AML-193 (cell line): Measurements from ENCODE around the gene TUBB4A.

ENCODE experiments used
- DNase-seq, 2 experiments: peaks; one replicate each; lab custom pipeline; 2025; lab: John Stamatoyannopoulos, UW

TUBB4A gene

DNA sequence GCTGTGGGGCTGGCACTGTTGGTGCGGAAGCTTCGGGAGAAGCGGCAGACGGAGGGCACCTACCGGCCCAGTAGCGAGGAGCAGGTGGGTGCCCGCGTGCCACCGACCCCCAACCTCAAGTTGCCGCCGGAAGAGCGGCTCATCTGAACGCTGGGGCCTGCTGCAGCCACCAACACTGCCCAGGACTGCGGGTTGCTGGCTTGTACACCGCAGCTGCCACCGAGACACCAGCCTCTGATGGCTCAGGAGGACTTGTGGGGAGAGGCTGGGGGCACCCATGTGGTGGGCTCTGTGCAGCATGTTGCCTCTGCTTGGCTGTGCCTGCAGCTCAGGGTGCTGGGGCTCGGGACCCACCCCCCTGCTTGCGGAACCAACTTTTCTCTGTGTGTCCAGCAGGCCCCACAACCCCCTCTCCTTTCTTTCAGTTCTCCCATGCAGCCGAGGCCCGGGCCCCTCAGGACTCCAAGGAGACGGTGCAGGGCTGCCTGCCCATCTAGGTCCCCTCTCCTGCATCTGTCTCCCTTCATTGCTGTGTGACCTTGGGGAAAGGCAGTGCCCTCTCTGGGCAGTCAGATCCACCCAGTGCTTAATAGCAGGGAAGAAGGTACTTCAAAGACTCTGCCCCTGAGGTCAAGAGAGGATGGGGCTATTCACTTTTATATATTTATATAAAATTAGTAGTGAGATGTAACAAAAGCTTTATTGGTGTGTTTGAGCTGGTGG lies 35.4 kb downstream of the TUBB4A start:
- no peak for DNase-seq

DNA sequence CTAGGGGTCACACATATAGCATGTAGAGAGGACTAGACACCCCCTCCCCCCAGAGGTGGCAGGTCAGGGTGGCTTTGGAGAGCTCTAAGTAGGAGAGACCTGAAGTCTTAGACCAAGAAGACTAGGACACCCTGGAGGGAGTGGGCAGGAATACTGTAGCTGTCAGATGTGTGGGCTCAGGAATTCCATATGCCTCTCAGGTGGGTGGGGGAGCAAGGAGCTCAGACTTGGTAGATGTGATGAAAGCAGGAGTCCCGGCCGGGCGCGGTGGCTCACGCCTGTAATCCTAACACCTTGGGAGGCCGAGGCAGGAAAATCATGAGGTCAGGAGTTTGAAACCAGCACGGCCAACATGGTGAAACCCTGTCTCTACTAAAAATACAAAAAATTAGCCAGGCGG lies 36.4 kb downstream of the TUBB4A start:
- DNase-seq = no peak

DNA sequence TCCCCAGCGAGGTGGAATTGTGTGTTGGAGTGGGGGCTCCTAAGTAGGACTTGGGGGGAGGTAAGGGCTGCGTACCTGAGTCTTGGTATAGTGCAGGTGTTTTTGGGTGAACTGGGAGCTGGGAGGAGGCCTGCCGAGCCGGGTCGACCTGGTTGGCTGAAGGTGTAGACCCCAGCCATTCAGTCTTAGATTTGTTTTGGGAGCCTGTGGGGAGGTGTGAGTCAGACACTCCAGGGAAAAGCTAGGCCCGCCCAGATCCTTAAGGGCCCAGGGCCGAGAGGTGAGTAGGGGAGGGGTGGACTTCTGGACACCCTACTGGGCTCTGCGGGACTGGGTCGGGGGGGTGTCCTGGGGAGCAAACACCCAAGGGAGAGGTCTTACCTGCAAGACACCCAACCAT lies 37.1 kb downstream of the TUBB4A start:
- DNase-seq = no peak

DNA sequence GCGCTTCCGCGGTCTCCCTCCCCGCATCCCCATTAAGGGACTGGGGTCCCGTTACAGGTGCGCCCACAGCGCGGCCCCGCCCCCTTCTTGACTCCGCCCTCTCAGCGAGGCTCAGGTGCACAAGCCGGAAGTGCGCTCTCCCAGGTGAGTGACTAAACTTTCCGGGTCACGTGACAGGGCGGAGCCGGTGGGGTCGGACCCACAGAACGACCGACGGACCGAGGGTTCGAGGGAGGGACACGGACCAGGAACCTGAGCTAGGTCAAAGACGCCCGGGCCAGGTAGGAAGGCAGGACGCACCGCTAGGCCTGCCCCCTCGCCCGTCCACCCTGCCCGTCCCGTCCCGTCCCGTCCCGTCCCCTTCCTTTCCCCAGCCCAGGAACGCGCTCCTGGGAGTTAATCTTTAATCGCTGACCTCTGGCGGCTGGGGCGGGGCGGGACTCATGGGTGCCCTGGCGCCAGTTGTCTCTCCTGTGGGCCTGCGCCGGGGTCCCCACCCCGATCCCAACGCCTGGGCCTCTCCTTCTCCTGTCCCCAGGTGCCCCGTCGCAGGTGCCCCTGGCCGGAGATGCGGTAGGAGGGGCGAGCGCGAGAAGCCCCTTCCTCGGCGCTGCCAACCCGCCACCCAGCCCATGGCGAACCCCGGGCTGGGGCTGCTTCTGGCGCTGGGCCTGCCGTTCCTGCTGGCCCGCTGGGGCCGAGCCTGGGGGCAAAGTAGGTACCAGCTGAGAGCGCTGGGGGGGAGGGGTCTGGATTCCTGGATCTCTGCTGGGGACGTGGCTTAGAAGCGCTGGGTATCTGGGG lies 37.8 kb downstream of the TUBB4A start, which contains the start of gene CRB3:
Gene CRB3, plus strand, starts transcription at position 202 of the 804 bp plus-strand sequence. Its CDS starts 431 bp downstream, at position 633.
- DNase-seq = no peak

DNA sequence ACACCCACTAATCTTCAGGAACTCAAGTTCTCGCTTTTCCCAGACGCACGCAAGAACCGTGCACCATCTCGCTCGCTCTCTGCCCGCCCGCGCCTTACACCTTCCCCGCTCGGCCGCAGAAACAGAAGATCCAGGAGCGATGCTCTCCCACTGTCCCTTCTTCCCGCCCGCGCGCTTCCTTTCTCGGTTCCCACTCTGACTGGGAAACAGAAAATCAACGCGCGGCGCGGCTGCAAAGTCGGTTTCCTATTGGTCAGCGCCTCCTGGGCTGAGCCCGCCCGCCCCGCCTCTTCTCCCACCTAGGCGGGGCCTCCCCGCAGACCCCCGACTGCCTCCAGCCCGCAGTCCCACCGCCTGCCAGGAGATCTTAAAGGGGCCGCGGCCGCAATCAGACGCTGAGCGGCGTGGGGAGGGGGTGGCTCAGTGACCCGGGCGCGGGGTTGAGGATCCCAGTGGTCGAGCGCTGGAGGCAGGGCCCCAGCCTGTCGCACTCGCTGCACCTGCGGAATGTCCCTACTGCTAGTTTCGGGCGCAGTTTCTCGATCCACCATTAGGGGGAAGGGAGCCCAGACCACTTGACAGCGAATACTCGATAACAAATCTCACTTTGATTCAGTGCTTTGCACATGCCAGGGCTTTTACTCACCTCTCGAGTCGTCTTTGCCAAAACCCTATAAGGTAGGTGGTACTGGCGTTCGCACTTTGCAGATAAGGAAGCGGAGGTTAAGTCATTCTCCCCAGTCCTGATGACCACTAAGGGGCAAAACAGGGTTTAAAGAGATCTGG lies 41.8 kb downstream of the TUBB4A start:
- peak; percentile 95 to 97 for DNase-seq

DNA sequence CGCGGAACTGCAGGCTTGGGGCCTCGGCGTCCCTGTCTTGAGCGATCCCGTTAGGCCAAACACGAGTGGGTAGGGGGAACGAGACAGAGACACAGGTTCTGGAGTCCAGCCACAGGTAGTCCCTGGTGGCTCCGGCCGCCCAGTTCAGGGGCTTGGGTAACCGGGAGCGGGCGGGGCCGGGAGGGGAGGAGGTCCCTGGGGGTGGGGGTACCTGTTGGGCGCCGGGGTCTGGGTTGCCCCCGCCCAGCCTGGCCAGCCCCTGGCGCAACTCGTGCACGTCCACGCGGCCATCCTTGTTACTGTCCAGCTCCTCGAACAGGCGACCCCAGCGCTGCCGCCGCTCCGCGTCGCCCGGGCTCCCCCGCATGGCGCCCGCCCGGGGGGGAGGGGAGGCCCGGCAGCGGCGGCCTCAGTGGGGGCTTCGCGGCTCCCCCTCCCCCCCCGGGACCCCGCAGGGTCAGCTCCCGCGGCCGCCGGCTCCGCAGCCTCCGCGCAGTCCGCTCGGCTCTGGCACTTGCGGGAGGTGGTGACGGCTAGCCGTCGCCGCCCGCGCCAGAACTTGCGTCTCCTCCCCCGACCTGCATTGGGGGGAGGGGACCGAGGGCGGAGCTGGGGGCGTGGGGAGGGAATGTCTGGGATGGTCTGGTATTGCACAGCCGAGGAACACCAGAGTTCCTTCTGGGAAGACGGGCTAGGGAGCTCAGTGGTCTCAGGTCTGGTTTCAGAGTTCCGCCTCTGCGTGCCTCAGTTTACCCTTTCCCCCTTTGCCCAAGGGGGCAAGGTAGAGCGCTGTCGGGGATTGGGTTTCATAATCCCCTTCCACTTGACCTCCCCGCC lies 42.6 kb downstream of the TUBB4A start, which contains the start of gene SLC25A23:
Gene SLC25A23, minus strand, starts transcription at position 531 of the 837 bp plus-strand sequence. Its CDS starts 164 bp downstream, at position 367.
- peak; percentile 27 to 31 for DNase-seq

DNA sequence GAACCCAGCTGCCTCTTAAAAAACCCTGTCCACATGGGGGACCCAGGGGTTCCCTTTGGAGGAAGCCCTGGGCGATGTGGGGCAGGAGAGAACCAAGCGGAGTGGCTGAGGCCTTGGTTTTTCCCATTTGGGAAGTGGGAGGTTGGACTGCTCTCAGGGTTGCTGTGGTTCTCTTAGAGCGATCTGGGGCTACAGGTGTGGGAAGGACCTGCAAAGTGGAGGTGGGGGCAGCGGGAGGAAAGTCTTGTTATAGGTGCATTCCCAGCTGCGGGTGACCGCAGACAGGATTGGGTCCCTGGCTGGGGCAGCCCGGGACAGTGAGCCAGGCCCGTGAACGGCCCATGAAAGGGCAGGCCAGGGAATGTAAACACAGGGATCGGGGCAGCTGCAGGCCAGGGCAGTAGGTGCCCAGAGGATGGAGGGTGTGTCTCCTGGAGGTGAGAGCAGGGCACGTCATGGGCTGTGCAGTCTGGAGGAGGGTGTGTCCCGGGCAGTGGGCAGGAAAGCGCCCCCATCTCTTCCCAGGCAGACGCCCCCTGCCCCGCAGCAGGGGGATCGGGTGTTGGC lies 43.3 kb downstream of the TUBB4A start:
- no peak for DNase-seq

DNA sequence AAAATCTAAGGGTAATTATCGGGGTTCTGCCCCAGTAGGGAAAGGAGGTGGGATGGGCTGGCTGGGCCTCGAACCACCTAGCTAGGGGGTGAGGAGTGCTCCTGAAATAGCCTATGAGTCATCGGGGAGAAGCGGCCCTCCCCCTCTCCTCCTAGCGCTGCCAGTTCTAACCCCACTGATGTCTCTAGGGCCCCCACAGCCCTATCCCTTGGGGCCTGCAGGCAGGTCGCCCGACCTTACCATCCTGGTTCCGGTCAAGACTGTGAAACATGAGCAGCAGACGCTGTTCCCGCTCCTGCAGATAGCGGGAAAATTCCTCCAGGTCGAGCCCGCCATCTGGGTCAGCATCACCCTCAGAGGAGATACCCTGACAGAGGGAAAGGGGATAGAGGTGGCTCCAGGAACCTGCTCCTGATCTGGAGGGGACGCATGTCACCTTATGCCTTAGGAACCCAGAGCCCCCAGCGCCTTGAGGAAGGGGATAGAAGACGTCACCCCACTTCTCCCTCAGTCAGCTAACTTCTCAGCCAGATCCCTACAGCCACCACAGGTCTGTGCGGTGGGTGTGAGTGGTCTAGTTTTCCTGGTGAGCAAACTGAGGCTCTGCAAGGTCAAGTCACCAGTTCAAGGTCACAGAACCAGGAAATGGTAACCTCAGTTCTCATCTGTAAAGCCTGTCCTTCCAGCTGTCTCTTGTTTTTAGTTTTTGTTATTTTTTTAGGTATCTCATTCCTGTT lies 44.0 kb downstream of the TUBB4A start:
- DNase-seq = no peak

DNA sequence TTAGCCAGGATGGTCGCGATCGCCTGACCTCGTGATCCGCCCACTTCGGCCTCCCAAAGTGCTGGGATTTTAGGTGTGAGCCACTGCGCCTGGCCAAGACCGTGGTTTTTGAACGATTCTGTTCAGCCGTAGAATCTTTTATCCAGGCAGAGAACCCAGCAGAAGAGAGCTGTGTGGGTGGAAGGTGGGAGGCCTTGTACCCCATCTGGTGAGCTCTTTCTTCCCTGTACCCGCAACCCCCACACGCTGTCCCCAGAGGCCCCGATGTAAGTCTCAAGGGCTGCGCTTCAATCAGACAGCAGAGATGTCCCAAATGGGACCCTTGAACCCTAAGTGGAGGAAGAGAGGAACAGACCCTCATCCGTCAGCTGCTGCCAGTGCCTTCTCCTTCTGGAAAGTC lies 46.2 kb downstream of the TUBB4A start:
- DNase-seq = no peak

DNA sequence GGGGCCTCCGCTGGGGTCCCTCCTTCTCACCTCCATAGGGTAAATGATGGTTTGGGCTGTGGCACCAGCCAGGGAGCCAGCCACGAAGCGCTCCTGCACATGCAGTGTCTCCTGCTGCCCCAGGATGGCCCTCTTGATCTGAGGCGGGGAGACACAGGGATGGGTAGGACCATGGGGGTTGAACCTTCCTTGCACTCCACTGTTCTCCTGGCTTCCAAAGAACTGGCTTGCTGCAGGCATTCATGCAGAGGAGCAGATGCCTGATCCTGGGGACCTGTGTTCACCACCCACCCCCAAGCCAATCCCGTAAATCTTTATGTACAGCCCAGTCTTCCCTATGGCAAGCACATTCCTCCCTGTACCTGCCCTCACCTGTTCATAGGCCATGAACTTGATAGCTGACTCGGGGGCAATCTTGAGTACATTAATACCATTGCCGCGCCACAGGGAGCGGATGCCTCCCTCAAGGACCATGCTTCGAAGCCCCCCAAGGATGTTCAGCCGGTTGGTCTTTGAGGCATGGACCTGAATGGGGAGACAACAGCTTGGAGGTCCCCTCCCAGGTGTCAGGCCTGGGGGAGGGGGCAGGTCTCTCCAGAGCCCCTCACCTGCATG lies 48.1 kb downstream of the TUBB4A start:
- DNase-seq = no peak

DNA sequence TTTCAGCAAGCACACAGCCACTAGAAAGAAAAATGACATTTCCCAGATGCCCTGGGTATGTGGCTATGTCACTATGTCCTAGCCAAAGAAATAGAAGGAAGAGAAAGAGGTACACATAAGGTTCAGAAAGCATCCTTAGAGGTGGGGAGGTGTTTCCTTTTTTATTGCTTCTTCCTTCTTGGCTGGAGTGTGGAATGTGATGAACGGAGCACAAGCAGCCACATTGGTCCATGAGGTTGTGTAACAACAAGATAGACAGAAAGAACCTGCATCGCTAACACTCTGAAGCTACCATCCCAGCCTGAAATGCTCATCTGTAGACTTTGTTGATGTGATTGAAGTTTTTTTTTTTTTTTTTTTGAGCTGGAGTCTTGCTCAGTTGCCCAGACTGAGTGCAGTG lies 49.2 kb downstream of the TUBB4A start:
- no peak for DNase-seq

DNA sequence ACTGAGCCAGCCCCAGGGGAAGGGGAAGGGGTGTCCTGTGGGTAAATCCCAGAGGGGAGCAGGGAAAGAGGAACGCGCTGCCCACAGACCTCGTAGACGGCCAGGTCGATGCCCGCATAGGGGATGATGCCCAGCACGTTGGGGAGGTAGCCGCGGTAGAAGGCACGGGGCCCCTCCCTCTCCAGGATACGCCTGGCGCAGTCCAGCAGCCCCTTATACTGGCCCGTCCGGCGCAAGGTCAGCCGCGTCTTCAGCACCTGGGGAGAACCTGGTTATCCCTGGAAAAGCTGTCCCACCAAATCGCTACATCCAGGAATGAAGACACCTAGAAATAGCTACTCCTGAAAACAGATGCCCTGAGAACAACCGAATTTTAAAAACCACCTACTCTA lies 49.9 kb downstream of the TUBB4A start:
- DNase-seq = no peak

DNA sequence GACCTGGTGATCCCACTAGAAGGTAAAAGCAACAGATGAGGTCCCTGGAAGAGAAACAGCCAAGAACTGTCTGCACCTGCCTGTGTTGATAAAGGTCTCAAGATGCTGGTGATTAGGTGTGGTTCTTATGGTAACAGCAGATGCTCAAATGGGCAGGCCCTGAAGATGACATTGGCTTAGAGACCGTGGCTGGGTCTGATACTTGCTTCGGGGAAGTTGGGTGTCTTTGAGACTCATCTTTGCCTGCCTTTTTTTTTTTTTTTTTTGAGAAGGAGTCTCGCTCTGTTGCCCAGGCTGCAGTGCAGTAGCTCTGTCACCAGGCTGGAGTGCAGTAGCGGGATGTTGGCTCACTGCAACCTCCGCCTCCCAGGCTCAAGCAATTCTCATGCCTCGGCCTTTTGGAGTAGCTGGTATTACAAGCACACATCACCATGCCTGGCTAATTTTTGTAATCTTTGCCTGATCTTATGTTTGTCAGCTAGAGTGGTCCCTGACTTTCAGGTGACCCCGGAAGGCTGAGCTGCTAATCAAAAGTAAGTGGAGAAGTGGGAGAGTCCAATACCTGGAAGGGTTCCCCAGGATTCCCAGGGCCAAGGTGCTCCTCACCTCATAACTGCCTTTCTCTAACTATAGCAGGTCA lies 50.4 kb downstream of the TUBB4A start:
- no peak for DNase-seq

DNA sequence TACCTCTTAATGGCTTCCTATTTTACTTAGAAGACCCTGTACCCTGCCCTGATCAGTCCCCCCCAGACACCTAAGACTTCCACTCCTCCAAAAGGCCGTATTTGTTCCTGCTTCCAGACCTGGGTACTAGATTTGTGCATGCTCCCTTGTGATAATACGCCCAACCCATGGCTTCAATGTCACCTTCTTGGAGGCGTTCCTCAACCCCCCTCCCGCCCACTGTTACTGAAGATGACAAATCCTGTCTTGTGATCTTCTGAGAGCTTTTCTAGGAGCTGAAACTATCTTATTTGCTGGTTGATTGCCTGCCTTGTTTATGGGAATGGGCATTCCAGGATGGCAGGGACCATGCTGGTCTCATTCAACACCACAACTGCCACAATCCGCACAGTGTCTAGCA lies 51.9 kb downstream of the TUBB4A start:
- DNase-seq = no peak

DNA sequence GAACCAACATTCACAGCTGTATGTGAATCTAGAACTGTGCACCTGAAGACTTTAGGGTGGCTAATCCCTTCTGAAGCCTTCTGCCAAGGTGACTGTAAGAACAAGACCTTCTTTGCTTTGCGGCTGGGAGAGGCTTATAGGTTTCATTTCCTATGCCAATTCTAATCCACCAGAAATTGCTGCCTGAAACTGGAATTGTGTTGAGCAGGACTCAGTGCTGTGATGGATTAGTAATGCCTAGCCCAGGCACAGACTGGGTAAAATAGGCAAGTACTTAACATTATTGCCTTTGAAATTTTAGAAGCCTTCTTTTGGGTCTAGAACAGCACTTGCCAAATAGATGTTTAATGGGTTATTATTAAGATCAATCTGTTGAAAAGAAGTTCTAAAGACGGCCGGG lies 54.1 kb downstream of the TUBB4A start:
- DNase-seq = no peak

DNA sequence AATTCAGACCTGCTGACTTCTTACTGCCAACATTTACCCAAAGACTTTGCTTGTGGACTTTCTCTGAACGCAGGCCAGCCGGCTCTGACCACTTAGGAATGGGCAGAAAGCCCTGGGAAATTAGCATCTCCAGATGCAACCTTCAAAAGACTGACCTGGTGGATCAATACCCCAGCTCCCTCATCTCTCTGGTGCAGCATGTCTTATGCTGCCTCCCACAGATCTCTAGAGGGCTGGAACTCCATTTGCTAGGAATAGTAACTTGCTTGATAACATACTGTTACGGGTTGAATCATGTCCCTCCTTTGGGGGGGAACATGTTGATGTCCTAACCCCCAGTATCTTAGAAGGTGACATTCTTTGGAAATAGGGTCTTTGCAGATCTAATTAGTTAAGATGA lies 55.7 kb downstream of the TUBB4A start:
- no peak for DNase-seq
